Fibroblast of lung (primary cell): ENCODE results near the gene ROGDI. TPM values are rescaled to one million over a fixed set of nuclear protein-coding genes. Genes with fewer than 3 reads are reported as not detected.

Source experiments
- DNase-seq, 2 donors: peaks; one replicate each; pipeline versions ENCODE4 v3.0.0 to v3.0.0-alpha.2; 2010; ENCODE audit warnings: low read depth in 2 of 2
- H2AFZ ChIP-seq: 2 replicates; pipeline ENCODE4 v1.5.1; 2012; ENCODE audit warnings: low read length, control low read depth, inconsistent platforms
- H3K27ac ChIP-seq: 2 replicates; pipeline ENCODE4 v1.5.1; 2011; ENCODE audit warnings: low read length, control low read depth; ENCODE audit not compliant: insufficient read depth
- H3K27me3 ChIP-seq: 2 replicates; pipeline ENCODE4 v1.5.1; 2011; ENCODE audit warnings: mild to moderate bottlenecking, low read length; ENCODE audit not compliant: control insufficient read depth, insufficient read depth
- H3K36me3 ChIP-seq: 2 replicates; pipeline ENCODE4 v1.5.1; 2011; ENCODE audit warnings: low read length; ENCODE audit not compliant: control insufficient read depth, insufficient read depth
- H3K4me1 ChIP-seq: 2 replicates; pipeline ENCODE4 v1.5.1; 2011; ENCODE audit warnings: low read length; ENCODE audit not compliant: control insufficient read depth, insufficient read depth; ENCODE audit errors: extremely low read depth
- H3K4me2 ChIP-seq: 2 replicates; pipeline ENCODE4 v1.5.1; 2011; ENCODE audit warnings: low read length, control low read depth; ENCODE audit not compliant: insufficient read depth; ENCODE audit errors: extremely low read depth
- H3K4me3 ChIP-seq, 4 experiments: fragments of 200-600 bp in 1 of 4; sonication (generic) in 1 of 4; replicated peaks in 1 of 4; 2 replicates each; pipeline ENCODE4 v1.5.1; 2011 to 2016; ENCODE audit warnings: low read length in 4 of 4, low read depth in 3 of 4, mild to moderate bottlenecking in 3 of 4, control low read depth in 2 of 4, inconsistent platforms in 1 of 4, mixed read lengths in 1 of 4; ENCODE audit not compliant: insufficient read depth in 1 of 4; ENCODE audit errors: control extremely low read depth in 1 of 4
- H3K79me2 ChIP-seq: 2 replicates; pipeline ENCODE4 v1.5.1; 2012; ENCODE audit warnings: mild to moderate bottlenecking, low read length, inconsistent platforms; ENCODE audit not compliant: control insufficient read depth, insufficient read depth
- H3K9ac ChIP-seq: 2 replicates; pipeline ENCODE4 v1.5.1; 2011; ENCODE audit warnings: mild to moderate bottlenecking, low read length, control low read depth; ENCODE audit not compliant: insufficient read depth
- H3K9me3 ChIP-seq: 2 replicates; pipeline ENCODE4 v1.5.1; 2012; ENCODE audit warnings: low read depth, low read length; ENCODE audit not compliant: control insufficient read depth, insufficient read depth
- H4K20me1 ChIP-seq: 2 replicates; pipeline ENCODE4 v1.5.1; 2011; ENCODE audit warnings: low read length; ENCODE audit not compliant: control insufficient read depth, insufficient read depth; ENCODE audit errors: extremely low read depth
- CTCF ChIP-seq, 2 donors: IDR thresholded peaks in 1 of 2; conservative IDR thresholded peaks in 1 of 2; 1 replicate in 1 of 2; 2 replicates in 1 of 2; pipeline ENCODE4 v1.5.1; 2011 to 2012; ENCODE audit warnings: low read length in 2 of 2, control low read depth in 1 of 2, inconsistent platforms in 1 of 2, low read depth in 1 of 2, mild to moderate bottlenecking in 1 of 2
- EZH2 ChIP-seq: IDR thresholded peaks from 2 replicates; pipeline ENCODE4 v1.5.1; 2012; ENCODE audit warnings: low read length, control low read depth, mild to moderate bottlenecking; ENCODE audit errors: missing control alignments
- polyA plus RNA-seq, 2 donors: library from polyadenylated mRNA; depleted of rRNA in 1 of 2; stranded (reverse) in 1 of 2; unstranded in 1 of 2; fragments of >200 nt; gene quantifications; 2 replicates each; pipeline ENCODE4 v1.2.1, GENCODE V29; 2011 to 2012; ENCODE audit warnings: missing spikeins in 1 of 2
- total RNA-seq: library from RNA; depleted of rRNA; stranded (reverse); fragments of >200 nt; gene quantifications from 2 replicates; pipeline ENCODE4 v1.2.1, GENCODE V29; 2014

ROGDI gene
- total and polyA plus RNA-seq, 2 donors (not counting 1 experiment from before 2014, with no cell fraction given), result 9.2 to 13.0 TPM

GRCh38 chr16:4783251-4783950, 19.0 kb downstream of the ROGDI start:
- Histone ChIP-seq H3K4me1 (no peaks in the 10 kb centered on the region), H3K9me3 (no peaks in the 10 kb centered on the region), H3K79me2 (no peaks in the 10 kb centered on the region), H4K20me1 (no peaks in the 10 kb centered on the region), H3K4me3 (no peak overlapping the region), H2AFZ (no peak overlapping the region), H3K36me3 (no peaks in the 10 kb centered on the region), H3K27ac (no peak overlapping the region), H3K9ac (no peak overlapping the region), H3K27me3 (no peaks in the 10 kb centered on the region), H3K4me2 (no peak overlapping the region)
- no peak for DNase-seq
- no peak for TF ChIP-seq EZH2
- no peak for TF ChIP-seq CTCF (conservative IDR thresholded peaks at IDR 0.05 in 1 of 2, IDR thresholded peaks at IDR 0.05 in 1 of 2; ENCODE audit: low read depth in 1 of 2, low read length in 2 of 2)

GRCh38 chr16:4780235-4780634, 22.2 kb downstream of the ROGDI start:
- no peak overlapping the region for H3K9ac ChIP-seq
- H3K9me3 ChIP-seq, result no peaks in the 10 kb centered on the region
- H3K4me3 ChIP-seq, result no peak overlapping the region
- H4K20me1 ChIP-seq, result no peaks in the 10 kb centered on the region
- no peaks in the 10 kb centered on the region for H3K79me2 ChIP-seq
- DNase-seq, result peak; percentile 9 to 10
- no peak overlapping the region for H3K27ac ChIP-seq
- no peaks in the 10 kb centered on the region for H3K27me3 ChIP-seq
- no peaks in the 10 kb centered on the region for H3K4me1 ChIP-seq
- TF ChIP-seq EZH2, result no peak
- no peak for TF ChIP-seq CTCF (conservative IDR thresholded peaks at IDR 0.05 in 1 of 2, IDR thresholded peaks at IDR 0.05 in 1 of 2; ENCODE audit: low read depth in 1 of 2, low read length in 2 of 2)
- H2AFZ ChIP-seq, result no peak overlapping the region
- H3K4me2 ChIP-seq, result no peak overlapping the region
- H3K36me3 ChIP-seq, result no peaks in the 10 kb centered on the region

- H3K79me2 ChIP-seq, result no peaks in the 10 kb centered on the region
- no peak overlapping the region for H3K4me2 ChIP-seq
- H3K27me3 ChIP-seq, result no peaks in the 10 kb centered on the region
- H3K27ac ChIP-seq, result no peak overlapping the region
- H3K4me1 ChIP-seq, result no peaks in the 10 kb centered on the region
- H3K9me3 ChIP-seq, result no peaks in the 10 kb centered on the region
- no peak overlapping the region for H2AFZ ChIP-seq
- no peak for DNase-seq
- no peak for TF ChIP-seq EZH2
- TF ChIP-seq CTCF (conservative IDR thresholded peaks at IDR 0.05 in 1 of 2, IDR thresholded peaks at IDR 0.05 in 1 of 2; ENCODE audit: low read depth in 1 of 2, low read length in 2 of 2), result no peak
- H3K9ac ChIP-seq, result no peak overlapping the region
- no peak overlapping the region for H3K4me3 ChIP-seq
- no peaks in the 10 kb centered on the region for H4K20me1 ChIP-seq
- no peaks in the 10 kb centered on the region for H3K36me3 ChIP-seq
Observed at GRCh38 chr16:4778050-4778392, 24.4 kb downstream of the ROGDI start.
